Measurements from ENCODE around the gene ACAA1.

DNA sequence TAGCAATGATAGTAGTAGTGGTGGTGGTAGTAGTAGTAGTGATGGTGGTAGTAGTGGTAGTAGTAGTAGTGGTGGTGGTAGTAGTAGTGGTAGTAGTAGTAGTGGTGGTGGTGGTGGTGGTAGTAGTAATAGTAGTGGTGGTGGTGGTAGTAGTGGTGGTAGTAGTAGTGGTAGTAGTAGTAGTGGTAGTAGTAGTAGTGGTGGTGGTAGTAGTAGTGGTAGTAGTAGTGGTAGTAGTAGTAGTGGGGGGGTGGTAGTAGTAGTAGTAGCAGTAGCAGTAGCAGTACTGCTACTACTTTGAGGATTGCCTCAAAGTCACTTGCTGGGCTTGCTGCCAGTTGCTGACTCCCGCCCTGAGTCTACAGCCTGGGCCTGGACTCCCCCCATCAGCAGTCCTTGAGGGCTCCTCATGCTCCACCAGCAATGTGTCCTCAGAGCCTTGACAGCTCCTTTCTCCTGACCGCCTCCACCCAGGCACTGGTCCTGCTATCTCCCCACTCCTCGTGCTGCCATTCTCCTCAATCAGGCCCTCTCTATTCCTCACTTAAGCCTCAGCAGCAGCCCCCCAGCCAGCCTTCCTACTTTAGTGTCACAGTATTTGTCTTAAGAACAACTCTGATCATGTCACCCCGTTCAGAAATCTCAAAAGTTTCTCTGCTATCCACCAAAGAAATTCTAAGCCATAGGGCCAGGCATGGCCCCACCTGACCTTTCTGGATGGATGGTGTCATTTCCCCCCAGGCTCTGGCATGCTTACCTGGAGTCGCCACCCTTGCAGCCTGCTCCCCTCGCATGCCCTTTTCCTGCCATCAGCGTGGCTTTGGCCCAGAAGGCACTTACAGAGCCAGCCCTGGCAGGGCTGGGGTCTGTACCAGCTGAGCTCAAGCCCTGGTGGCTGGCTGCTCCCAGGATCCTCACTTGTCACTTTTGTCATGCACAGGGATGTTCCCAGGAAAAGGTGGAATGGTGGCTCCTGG, 52.3 kb downstream of the ACAA1 start:
- no peak for TF ChIP-seq GATA2 (CRISPR knock-in tag; IDR thresholded peaks at IDR 0.05)
- TF ChIP-seq, protein P1, sequence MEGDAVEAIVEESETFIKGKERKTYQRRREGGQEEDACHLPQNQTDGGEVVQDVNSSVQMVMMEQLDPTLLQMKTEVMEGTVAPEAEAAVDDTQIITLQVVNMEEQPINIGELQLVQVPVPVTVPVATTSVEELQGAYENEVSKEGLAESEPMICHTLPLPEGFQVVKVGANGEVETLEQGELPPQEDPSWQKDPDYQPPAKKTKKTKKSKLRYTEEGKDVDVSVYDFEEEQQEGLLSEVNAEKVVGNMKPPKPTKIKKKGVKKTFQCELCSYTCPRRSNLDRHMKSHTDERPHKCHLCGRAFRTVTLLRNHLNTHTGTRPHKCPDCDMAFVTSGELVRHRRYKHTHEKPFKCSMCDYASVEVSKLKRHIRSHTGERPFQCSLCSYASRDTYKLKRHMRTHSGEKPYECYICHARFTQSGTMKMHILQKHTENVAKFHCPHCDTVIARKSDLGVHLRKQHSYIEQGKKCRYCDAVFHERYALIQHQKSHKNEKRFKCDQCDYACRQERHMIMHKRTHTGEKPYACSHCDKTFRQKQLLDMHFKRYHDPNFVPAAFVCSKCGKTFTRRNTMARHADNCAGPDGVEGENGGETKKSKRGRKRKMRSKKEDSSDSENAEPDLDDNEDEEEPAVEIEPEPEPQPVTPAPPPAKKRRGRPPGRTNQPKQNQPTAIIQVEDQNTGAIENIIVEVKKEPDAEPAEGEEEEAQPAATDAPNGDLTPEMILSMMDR (IDR thresholded peaks at IDR 0.05) = no peak
- TF ChIP-seq, protein P2, sequence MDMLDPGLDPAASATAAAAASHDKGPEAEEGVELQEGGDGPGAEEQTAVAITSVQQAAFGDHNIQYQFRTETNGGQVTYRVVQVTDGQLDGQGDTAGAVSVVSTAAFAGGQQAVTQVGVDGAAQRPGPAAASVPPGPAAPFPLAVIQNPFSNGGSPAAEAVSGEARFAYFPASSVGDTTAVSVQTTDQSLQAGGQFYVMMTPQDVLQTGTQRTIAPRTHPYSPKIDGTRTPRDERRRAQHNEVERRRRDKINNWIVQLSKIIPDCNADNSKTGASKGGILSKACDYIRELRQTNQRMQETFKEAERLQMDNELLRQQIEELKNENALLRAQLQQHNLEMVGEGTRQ (IDR thresholded peaks at IDR 0.05; ENCODE audit: borderline replicate concordance, low read depth, low read length) = no peak
